Measurements from ENCODE around the gene SFMBT1. TPM values are rescaled to one million over a fixed set of nuclear protein-coding genes. Genes with fewer than 3 reads are reported as not detected.

SFMBT1 gene
- total RNA-seq, 1 experiment from 2014 or later, result 1.4 TPM

GRCh38 chr3:53042651-53043050 is 3.2 kb downstream of the SFMBT1 start:
- POLR2A ChIA-PET (ENCODE audit: low non-redundant PET), result no interaction called here
- H3K4me3 ChIP-seq (ENCODE audit: low read depth, low read length, poor library complexity, severe bottlenecking), result no peak overlapping the region

GRCh38 chr3:53040351-53040820 is 5.5 kb downstream of the SFMBT1 start:
- BruUV-seq (replicated peaks), result no TSS peak
- TF ChIP-seq CTCF (conservative IDR thresholded peaks at IDR 0.05; ENCODE audit: low read depth, low read length), result no peak
- no peak for TF ChIP-seq EZH2 (IDR thresholded peaks at IDR 0.05; ENCODE audit: borderline replicate concordance, low read depth, low read length, poor library complexity, severe bottlenecking)
- H3K27me3 ChIP-seq (replicated peaks; ENCODE audit: insufficient read depth, low read depth, low read length, poor library complexity), result no peaks in the 10 kb centered on the region
- H3K9me3 ChIP-seq (ENCODE audit: low read depth, low read length, poor library complexity, severe bottlenecking), result no peaks in the 10 kb centered on the region
- H3K36me3 ChIP-seq (ENCODE audit: insufficient read depth, low read length, poor library complexity, severe bottlenecking), result no peaks in the 10 kb centered on the region
- no peak overlapping the region for H3K4me3 ChIP-seq (ENCODE audit: low read depth, low read length, poor library complexity, severe bottlenecking)
- H3K4me1 ChIP-seq (ENCODE audit: insufficient read depth, low read length, poor library complexity, severe bottlenecking), result no peaks in the 10 kb centered on the region
- no peak overlapping the region for H3K27ac ChIP-seq (ENCODE audit: low read depth, low read length, poor library complexity, severe bottlenecking)
- ChIA-PET POLR2A (ENCODE audit: low non-redundant PET) (no interaction called here), CTCF (no interaction called here)
- intact Hi-C loops (cut with micrococcal nuclease; ENCODE audit: unreplicated experiment), result no loop called here
- DNase-seq (ENCODE audit: low spot score), result no peak

More at GRCh38 chr3:53042651-53043050, 3.2 kb downstream of the SFMBT1 start:
- Histone ChIP-seq H3K9me3 (ENCODE audit: low read depth, low read length, poor library complexity, severe bottlenecking) (no peaks in the 10 kb centered on the region), H3K36me3 (ENCODE audit: insufficient read depth, low read length, poor library complexity, severe bottlenecking) (no peaks in the 10 kb centered on the region), H3K27me3 (replicated peaks; ENCODE audit: insufficient read depth, low read depth, low read length, poor library complexity) (peaks cover 15% of the 10 kb centered on the region), H3K4me1 (ENCODE audit: insufficient read depth, low read length, poor library complexity, severe bottlenecking) (no peaks in the 10 kb centered on the region), H3K27ac (ENCODE audit: low read depth, low read length, poor library complexity, severe bottlenecking) (no peak overlapping the region)
- TF ChIP-seq EZH2 (IDR thresholded peaks at IDR 0.05; ENCODE audit: borderline replicate concordance, low read depth, low read length, poor library complexity, severe bottlenecking), result no peak
- no peak for TF ChIP-seq CTCF (conservative IDR thresholded peaks at IDR 0.05; ENCODE audit: low read depth, low read length)
- CTCF ChIA-PET, result no interaction called here
- BruUV-seq (replicated peaks), result no TSS peak
- DNase-seq (ENCODE audit: low spot score), result no peak
- intact Hi-C loops (cut with micrococcal nuclease; ENCODE audit: unreplicated experiment), result no loop called here

GRCh38 chr3:53039376-53039752 is 6.5 kb downstream of the SFMBT1 start:
- no peaks in the 10 kb centered on the region for H3K27me3 ChIP-seq (replicated peaks; ENCODE audit: insufficient read depth, low read depth, low read length, poor library complexity)
- BruUV-seq (replicated peaks), result no TSS peak
- H3K36me3 ChIP-seq (ENCODE audit: insufficient read depth, low read length, poor library complexity, severe bottlenecking), result no peaks in the 10 kb centered on the region
- TF ChIP-seq EZH2 (IDR thresholded peaks at IDR 0.05; ENCODE audit: borderline replicate concordance, low read depth, low read length, poor library complexity, severe bottlenecking), result no peak
- no peak for TF ChIP-seq CTCF (conservative IDR thresholded peaks at IDR 0.05; ENCODE audit: low read depth, low read length)
- H3K27ac ChIP-seq (ENCODE audit: low read depth, low read length, poor library complexity, severe bottlenecking), result no peak overlapping the region
- DNase-seq (ENCODE audit: low spot score), result no peak
- no peaks in the 10 kb centered on the region for H3K9me3 ChIP-seq (ENCODE audit: low read depth, low read length, poor library complexity, severe bottlenecking)
- intact Hi-C loops (cut with micrococcal nuclease; ENCODE audit: unreplicated experiment), result no loop called here
- H3K4me3 ChIP-seq (ENCODE audit: low read depth, low read length, poor library complexity, severe bottlenecking), result no peak overlapping the region
- POLR2A ChIA-PET (ENCODE audit: low non-redundant PET), result no interaction called here
- H3K4me1 ChIP-seq (ENCODE audit: insufficient read depth, low read length, poor library complexity, severe bottlenecking), result no peaks in the 10 kb centered on the region
- CTCF ChIA-PET, result no interaction called here
